Measurements from ENCODE around the gene ZNF398.

ZNF398 gene

DNA sequence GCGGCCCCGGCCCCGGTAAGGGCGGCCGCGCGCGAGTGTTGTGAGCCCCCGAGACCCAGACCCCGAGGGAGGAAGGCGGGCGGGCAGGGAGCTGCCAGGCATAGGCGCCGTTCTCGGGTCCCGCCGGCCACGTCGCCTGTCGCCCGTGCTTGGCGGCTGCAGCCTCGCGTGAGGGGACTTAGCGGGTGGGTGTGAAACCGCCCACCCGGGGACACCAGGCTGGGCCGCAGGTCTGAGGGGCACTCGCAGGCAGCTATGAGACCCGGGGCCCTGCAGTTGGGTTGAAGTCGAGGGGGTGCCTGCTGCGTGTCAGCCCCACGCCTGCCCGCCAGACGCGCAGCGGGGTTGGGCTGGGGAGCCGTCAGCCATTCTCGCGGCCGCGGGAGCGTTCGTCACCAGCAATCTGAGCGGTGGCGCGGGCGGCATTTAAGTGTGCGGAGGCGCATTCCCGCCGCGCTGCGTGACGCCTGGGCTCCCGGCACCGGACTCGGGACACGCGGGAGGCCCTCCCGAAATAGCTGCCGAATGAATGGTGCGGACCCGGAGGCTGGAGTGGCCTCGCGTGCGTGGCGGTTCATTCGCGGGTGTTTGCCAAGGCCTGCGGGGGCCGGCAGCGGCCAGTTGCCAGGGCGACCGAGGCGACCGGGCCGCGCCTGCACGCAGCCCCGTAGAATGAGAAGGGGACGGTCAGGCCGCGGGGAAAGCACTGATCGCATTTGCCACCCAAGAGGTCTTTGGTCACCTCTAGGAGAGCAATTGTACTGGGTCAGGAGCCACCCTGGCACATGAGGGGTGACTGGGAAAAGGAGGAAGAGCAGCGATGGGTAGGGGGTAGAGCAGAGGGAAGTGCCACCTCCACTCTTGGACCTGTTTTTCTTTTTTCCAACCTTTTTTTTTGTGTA lies 750 bp downstream of the ZNF398 start:
- DNase-seq (ENCODE audit: low spot score), result peak; percentile 31

- DNase-seq (ENCODE audit: low spot score), result no peak
These were observed 3.7 kb downstream of the ZNF398 start for GRCh38 chr7:149150981-149151380.

- DNase-seq (ENCODE audit: low spot score), result no peak
These were observed 6.1 kb downstream of the ZNF398 start for GRCh38 chr7:149153346-149153745.

- DNase-seq (ENCODE audit: low spot score), result no peak
These were observed 6.8 kb downstream of the ZNF398 start for GRCh38 chr7:149154056-149154455.

DNA sequence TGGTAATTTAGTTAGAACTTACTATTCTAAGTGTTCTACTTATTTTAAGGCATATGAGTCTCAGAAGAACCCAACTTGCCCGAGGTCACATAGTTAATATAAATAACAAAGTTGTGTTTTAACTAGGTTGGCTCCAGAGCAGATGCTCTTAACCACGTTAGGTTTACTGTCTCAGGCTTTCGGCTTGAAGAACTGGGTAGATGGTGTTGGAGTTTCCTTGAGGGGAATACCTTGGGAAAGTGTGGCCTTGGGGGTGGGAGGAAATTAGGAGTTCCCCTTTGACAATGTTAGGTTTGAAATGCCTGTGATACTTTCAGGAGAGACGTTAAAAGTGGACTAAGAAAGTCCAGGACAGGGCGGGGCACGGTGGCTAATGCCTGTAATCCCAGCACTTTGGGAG lies 9.6 kb downstream of the ZNF398 start:
- no peak for DNase-seq (ENCODE audit: low spot score)

GRCh38 chr7:149161241-149161848 lies 14.1 kb downstream of the ZNF398 start:
- DNase-seq (ENCODE audit: low spot score), result no peak

DNA sequence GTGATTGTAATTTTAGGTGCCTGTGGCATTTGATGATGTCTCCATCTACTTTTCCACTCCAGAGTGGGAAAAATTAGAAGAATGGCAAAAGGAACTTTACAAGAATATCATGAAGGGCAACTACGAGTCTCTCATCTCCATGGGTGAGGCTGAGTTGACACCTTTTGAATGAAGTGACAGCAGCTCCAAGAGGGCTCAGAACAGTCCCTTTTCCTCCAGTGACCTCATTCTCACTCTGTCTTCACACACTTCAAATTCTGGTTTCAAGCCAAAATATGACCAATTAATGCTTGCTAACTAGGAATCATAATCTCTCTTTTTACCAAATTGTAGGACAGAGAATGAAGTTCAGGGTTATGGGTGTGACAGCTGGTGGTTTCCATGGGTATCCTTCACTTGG lies 18.9 kb downstream of the ZNF398 start:
- no peak for DNase-seq (ENCODE audit: low spot score)

- no peak for DNase-seq (ENCODE audit: low spot score)
These were observed 19.5 kb downstream of the ZNF398 start for GRCh38 chr7:149166630-149167352.

GRCh38 chr7:149171892-149172533 lies 24.8 kb downstream of the ZNF398 start:
- no peak for DNase-seq (ENCODE audit: low spot score)

DNA sequence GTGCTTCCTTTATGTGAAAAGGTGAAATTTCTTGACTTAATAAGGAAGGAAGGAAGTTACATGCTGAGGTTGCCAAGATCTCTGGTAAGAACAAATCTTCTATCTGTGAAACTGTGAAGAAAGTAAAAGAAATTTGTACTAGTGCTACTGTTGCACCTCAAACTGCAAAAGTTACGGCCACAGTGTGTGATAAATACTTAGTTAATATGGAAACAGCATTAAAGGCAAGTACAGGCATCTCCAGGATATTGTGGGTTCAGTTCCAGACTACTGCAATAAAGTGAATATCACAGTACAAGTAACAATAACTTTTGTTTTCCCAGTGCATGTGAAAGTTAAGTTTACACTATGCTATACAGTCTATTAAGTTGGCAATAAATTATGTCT lies 25.3 kb downstream of the ZNF398 start:
- no peak for DNase-seq (ENCODE audit: low spot score)

DNA sequence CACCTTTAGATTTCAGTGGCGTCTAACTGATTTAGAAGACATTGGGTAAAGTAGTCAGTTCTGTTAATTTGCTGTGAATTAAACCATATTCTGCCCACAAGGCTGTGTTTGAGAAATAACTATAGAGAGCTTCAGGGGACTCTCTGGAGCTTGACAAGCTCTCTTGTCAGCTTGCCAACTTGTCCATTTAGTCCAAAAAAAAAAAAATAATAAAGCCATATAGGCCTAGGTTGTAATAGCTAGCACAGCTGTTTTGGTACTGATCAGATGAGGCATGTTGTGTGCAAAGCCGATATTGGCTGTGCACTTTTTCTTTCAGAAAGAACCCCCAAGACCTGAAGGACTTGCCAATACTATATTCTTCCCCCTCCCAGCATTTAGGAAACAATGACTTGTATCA lies 27.9 kb downstream of the ZNF398 start:
- DNase-seq (ENCODE audit: low spot score), result no peak

DNA sequence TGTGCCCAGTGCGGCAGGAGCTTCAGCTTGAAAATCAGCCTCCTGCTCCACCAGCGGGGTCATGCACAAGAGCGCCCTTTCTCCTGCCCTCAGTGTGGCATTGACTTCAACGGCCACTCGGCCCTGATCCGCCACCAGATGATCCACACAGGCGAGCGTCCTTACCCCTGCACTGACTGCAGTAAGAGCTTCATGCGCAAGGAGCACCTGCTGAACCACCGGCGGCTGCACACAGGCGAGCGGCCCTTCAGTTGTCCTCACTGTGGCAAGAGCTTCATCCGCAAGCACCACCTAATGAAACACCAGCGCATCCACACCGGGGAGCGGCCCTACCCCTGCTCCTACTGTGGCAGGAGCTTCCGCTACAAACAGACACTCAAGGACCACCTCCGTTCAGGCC lies 32.0 kb downstream of the ZNF398 start:
- no peak for DNase-seq (ENCODE audit: low spot score)

DNA sequence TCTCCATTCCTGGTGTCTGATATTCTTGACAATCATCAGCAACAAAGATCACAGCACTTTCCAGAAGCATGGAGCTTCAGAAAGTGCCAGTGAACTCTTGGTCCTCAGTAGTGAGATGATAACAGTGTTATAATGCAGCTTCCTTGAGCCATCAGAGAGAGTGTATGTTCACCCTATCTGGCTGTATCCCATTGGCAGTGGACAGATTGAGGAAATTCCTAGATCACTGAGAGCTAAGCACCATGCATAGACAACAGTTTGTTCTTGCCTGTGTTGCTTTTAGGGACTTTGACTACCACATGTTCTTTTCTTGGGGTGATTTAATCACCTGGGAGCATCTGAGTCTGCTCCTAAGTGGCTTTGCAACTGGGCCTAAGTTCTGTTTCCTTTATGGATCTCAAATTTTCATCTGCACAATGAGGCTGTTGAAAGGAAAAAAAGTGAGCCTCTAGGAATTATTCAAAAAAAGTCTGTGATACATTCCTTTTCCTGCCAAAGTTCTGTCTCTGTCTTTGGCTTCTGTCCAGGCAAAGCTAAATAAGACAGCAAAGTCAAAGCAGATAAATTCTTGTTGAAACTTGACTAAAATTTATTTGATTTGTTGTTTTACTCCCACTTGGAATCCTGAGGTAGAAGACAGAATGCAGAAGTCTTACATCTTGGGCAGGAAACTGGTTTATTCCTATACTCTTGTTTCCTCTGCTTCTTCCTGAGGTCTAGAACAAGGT lies 33.6 kb downstream of the ZNF398 start:
- DNase-seq (ENCODE audit: low spot score), result no peak

DNA sequence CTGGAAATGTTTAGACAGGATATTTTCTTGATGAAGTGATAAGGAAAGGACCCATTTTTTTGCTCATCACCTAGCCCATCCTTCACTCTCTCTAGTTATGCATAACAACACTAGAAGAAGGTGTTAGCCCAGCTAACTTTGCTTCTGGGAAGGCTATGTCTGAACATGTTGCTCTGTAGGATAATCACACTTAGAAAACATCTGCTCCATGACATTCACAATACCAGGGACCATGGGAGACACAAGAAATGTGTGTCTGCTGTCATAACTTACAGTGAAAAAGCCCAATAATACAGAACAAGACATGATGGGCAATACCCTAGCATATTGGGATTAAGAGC lies 34.2 kb downstream of the ZNF398 start:
- DNase-seq (ENCODE audit: low spot score), result no peak

DNA sequence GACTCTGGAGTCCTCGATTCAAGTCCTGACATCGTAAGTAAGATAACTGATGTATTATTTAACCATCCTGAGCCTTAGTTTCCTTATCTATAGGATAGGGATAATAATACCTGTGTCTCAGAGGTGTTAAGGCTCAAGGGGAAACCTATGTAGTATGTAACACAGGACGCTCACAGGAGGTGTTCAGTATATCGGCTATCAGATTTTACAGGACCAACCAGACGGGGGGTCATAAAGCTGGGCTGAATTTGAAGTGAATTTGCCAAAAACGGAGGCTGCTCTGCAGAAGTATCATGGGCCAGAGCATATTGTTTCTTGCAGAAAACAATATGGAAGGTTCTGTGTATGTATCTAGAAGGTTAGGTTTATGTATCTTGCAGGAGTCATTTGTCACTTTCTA lies 37.0 kb downstream of the ZNF398 start:
- no peak for DNase-seq (ENCODE audit: low spot score)

- no peak for DNase-seq (ENCODE audit: low spot score)
These were observed 41.0 kb downstream of the ZNF398 start for GRCh38 chr7:149188213-149188612.

DNA sequence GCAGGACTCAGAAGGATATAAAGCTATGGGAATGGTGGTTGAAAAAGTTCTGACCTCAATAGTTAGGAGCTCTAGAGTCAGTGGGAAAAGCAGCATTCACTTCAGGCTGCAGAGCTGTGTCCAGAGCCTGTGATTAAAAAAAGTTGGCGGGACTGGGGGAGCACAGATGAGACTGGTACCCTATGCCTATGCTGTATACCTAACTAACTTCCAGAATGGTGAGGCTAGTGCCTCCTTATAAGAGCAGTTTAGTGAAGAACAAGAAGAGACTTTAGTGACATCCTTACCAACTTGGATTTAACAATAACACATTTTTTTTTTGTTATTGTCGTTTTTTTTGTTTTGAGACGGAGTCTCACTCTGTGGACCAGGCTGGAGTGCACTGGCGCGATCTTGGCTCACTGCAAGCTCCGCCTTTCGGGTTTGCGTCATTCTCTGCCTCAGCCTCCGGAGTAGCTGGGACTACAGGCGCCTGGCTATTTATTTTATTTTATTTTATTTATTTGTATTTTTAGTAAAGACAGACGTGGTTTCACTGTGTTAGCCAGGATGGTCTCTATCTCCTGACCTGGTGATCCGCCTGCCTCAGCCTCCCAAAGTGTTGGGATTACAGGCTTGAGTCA lies 41.5 kb downstream of the ZNF398 start:
- DNase-seq (ENCODE audit: low spot score), result no peak

DNA sequence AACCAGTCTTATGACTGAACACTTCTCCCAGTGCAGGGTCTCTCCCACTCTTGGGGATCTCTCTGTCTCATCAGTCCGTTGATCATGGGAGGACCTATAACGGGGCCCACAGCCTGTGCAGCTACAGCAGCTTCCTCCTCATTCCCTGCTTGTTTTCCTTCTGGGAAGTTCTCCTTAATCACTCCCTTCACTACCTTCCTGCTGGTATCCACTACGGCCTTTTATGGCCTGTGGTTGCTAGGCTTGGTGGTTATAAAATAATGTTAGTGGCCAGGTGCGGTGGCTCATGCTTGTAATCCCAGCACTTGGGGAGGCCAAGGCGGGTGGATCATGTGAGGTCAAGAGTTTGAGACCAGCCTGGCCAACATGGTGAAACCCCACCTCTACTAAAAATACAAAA lies 44.6 kb downstream of the ZNF398 start:
- DNase-seq (ENCODE audit: low spot score), result no peak

- DNase-seq (ENCODE audit: low spot score), result no peak
These were observed 47.5 kb downstream of the ZNF398 start for GRCh38 chr7:149194799-149195179.

DNA sequence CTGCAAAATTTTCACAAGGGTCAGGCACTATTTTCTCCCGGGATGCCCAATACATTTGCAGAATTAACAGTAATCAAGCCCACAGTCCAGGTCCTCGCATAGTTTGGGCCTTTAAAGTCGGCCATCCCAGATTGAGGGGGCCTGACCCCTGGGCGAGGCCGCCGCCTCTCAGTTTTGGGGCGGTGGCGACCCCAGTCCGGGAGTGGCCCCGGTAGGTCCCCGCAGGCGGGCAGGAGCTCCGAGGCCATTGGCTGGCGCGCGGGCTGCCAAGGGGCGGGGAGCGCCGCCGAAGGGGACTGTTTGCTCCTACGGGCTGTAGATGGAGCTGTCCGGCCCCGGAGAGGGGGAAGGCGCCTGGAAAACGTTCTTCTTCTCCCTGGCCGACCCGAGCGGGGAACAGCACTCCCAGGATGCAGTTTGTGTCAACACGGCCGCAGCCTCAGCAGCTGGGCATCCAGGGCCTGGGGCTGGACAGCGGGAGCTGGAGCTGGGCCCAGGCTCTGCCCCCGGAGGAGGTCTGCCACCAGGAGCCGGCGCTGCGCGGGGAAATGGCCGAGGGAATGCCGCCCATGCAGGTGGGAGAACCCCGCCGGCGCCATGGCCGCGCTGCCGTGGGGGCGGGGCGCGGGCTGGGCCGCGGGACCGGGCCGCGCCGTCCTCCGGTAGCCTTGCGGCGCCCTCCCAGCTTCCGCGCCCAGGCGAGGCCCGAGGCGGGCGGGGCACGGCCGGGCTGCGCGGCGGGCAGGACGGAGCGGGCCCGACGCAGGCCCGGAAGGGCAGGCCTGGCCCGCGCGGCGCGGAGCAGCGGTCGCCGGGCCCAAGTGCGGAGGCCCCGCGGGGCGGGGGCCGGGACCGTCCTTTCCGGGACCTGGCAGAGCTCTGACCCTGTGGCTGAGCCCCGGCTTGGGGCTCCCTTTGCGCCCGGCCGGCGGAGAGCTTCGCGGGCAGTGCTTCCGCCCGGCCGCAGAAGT lies 48.2 kb downstream of the ZNF398 start, which contains the start of gene ZNF282:
Gene ZNF282, plus strand, starts transcription at position 367 of the 971 bp plus-strand sequence. Its CDS starts 44 bp downstream, at position 411.
- peak; percentile 91 for DNase-seq (ENCODE audit: low spot score)

Data from globus pallidus (tissue), 1 donor.